K562 (cell line): ENCODE results near the gene CDC42EP2. TPM values are rescaled to one million over a fixed set of nuclear protein-coding genes. Genes with fewer than 3 reads are reported as not detected.

ENCODE experiments used
- ARID2 ChIP-seq: fragments of 450-650 bp; IDR thresholded peaks from 2 replicates; pipeline ENCODE4 v1.6.1; 2017; ENCODE audit warnings: antibody characterized with exemption, mild to moderate bottlenecking
- CEBPB ChIP-seq: fragments of 450-650 bp; IDR thresholded peaks from 2 replicates; pipeline ENCODE4 v1.6.1; 2016; ENCODE audit warnings: missing genetic modification characterization, missing compliant biosample characterization
- ETV5 ChIP-seq: sonication (generic); formaldehyde crosslinking; IDR thresholded peaks from 2 replicates; pipeline ENCODE4 v1.4.0; 2020; ENCODE audit warnings: low read depth, mild to moderate bottlenecking, missing genetic modification reagents
- FIP1L1 ChIP-seq: fragments of 200-400 bp; formaldehyde crosslinking; IDR thresholded peaks from 2 replicates; pipeline ENCODE4 v1.6.1; 2018; ENCODE audit warnings: mild to moderate bottlenecking, low read depth, low read length; ENCODE audit not compliant: poor library complexity, severe bottlenecking
- FOXM1 ChIP-seq, 2 experiments: fragments of 450-650 bp in 1 of 2; sonication (generic) in 1 of 2; formaldehyde crosslinking in 1 of 2; IDR thresholded peaks; 2 replicates each; pipeline versions ENCODE4 v1.6.1 to v1.9.0; 2017 to 2022; ENCODE audit warnings: low read depth in 2 of 2, mild to moderate bottlenecking in 2 of 2, missing genetic modification reagents in 1 of 2, moderate library complexity in 1 of 2
- HDAC6 ChIP-seq: IDR thresholded peaks from 2 replicates; pipeline ENCODE4 v1.6.1; 2012; ENCODE audit warnings: low read depth, mild to moderate bottlenecking, control low read depth, inconsistent platforms, low read length, moderate library complexity
- JUN ChIP-seq, 2 experiments: sonication (generic) in 1 of 2; formaldehyde crosslinking in 1 of 2; IDR thresholded peaks; 2 replicates each; pipeline versions ENCODE4 v1.6.1 to v1.8.0; 2012 to 2022; ENCODE audit warnings: borderline replicate concordance in 2 of 2, mild to moderate bottlenecking in 2 of 2, improper control_type of control experiment in 1 of 2, low read depth in 1 of 2, low read length in 1 of 2, missing genetic modification reagents in 1 of 2
- NEUROD1 ChIP-seq: fragments of 150-350 bp; IDR thresholded peaks from 2 replicates; pipeline ENCODE4 v1.6.1; 2014; ENCODE audit warnings: borderline replicate concordance, low read length, low read depth; ENCODE audit not compliant: partially characterized antibody
- PML ChIP-seq: IDR thresholded peaks from 2 replicates; pipeline ENCODE4 v1.6.1; 2012; ENCODE audit warnings: low read length, inconsistent platforms
- POLR3G ChIP-seq: IDR thresholded peaks from 2 replicates; pipeline ENCODE4 v1.6.1; 2011; ENCODE audit not compliant: insufficient read length, insufficient replicate concordance; ENCODE audit errors: extremely low read depth
- PTRF ChIP-seq: fragments of 450-650 bp; IDR thresholded peaks from 2 replicates; pipeline ENCODE4 v1.6.1; 2016; ENCODE audit warnings: mild to moderate bottlenecking, missing genetic modification characterization, missing compliant biosample characterization
- TRIM24 ChIP-seq, 2 experiments: fragments of 450-650 bp; IDR thresholded peaks; 2 replicates each; pipeline ENCODE4 v1.6.1; 2016
- ZNF184 ChIP-seq: sonication (generic); formaldehyde crosslinking; IDR thresholded peaks from 2 replicates; pipeline ENCODE4 v1.5.0; 2020; ENCODE audit warnings: missing genetic modification reagents
- ZNF253 ChIP-seq: fragments of 250-450 bp; sonication (Bioruptor Pico); conservative IDR thresholded peaks from 2 replicates; pipeline ENCODE4 v1.6.1; 2021; ENCODE audit warnings: mild to moderate bottlenecking
- ZNF436 ChIP-seq: fragments of 250-450, 450-650 bp; sonication (Bioruptor Pico); formaldehyde crosslinking; IDR thresholded peaks from 2 replicates; pipeline ENCODE4 v1.7.0; 2020; ENCODE audit warnings: mild to moderate bottlenecking
- ZNF668 ChIP-seq: fragments of 250-450 bp; sonication (Bioruptor Pico); IDR thresholded peaks from 2 replicates; pipeline ENCODE4 v1.8.0; 2022; ENCODE audit warnings: mild to moderate bottlenecking, inconsistent platforms
- polyA plus RNA-seq, 8 experiments: library from polyadenylated mRNA; depleted of rRNA in 4 of 8; stranded (reverse) in 5 of 8; unstranded in 3 of 8; fragments of >200 nt; fragmentation: Nextera tagmentation in 2 of 8; fragmentation: Illumina TruSeq in 1 of 8; extraction: Ambion mirVana in 2 of 8; extraction: Trizol in 1 of 8; gene quantifications; 2 replicates each; pipeline versions ENCODE4 v1.2.1 to v1.2.3, GENCODE V29; 2011 to 2014; ENCODE audit warnings: inconsistent platforms in 1 of 8, missing spikeins in 1 of 8
- total RNA-seq, 7 experiments: library from RNA; depleted of rRNA in 6 of 7; stranded (reverse); fragments of >200 nt in 6 of 7; fragmentation: Illumina TruSeq in 2 of 7; extraction: Trizol in 2 of 7; gene quantifications; 2 replicates each; pipeline versions ENCODE4 v1.2.1 to v1.2.3, GENCODE V29; 2011 to 2021; ENCODE audit warnings: low replicate concordance in 1 of 7
- TF ChIP-seq, protein P1 (sequence below): fragments of 450-650 bp; IDR thresholded peaks from 2 replicates; pipeline ENCODE4 v1.6.1; 2016; ENCODE audit warnings: missing biosample characterization, missing genetic modification characterization
- TF ChIP-seq, protein P2 (sequence below): fragments of 200-800 bp; sonication (Bioruptor generic); IDR thresholded peaks from 2 replicates; pipeline ENCODE4 v1.6.1; 2016; ENCODE audit warnings: missing genetic modification characterization, missing compliant biosample characterization
- TF ChIP-seq, protein P3 (sequence below): fragments of 250-450 bp; sonication (Bioruptor Pico); IDR thresholded peaks from 2 replicates; pipeline ENCODE4 v1.8.0; 2022; ENCODE audit warnings: inconsistent platforms
- TF ChIP-seq, protein P4 (sequence below): fragments of 450-650 bp; IDR thresholded peaks from one replicate; pipeline ENCODE4 v1.6.1; 2018; ENCODE audit warnings: mild to moderate bottlenecking, moderate library complexity; ENCODE audit not compliant: partially characterized antibody

CDC42EP2 gene
- total and polyA plus RNA-seq, 9 of the 15 experiments (the other 6 are each of a cell fraction or from before 2014, with no cell fraction given): 0.27 to 3.5 (median 0.83) TPM; not detected in 1

DNA sequence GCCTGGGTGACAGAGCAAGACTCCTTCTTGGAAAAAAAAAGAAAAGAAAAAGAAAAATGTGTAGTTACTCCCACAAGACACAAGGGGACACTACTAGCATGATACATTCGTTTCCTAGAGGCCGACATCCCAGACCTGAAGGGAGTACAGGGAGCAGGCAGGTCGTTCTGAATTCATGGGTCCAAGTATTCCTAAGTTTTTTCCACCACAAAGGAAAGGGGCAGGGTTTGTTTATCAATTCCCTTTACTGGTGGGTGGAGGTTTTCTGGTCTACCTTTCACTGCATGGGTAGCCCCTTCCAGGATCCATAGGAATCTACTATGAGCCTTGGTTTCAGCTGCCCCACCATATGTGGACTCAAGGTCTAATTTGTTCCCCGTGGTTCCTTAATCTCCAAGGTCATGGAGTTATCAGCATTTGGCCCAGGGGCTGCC lies 51.7 kb downstream of the CDC42EP2 start (continued):
- TF ChIP-seq, protein P1, sequence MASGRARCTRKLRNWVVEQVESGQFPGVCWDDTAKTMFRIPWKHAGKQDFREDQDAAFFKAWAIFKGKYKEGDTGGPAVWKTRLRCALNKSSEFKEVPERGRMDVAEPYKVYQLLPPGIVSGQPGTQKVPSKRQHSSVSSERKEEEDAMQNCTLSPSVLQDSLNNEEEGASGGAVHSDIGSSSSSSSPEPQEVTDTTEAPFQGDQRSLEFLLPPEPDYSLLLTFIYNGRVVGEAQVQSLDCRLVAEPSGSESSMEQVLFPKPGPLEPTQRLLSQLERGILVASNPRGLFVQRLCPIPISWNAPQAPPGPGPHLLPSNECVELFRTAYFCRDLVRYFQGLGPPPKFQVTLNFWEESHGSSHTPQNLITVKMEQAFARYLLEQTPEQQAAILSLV: no peak
- TF ChIP-seq ZNF184 (CRISPR knock-in tag) (no peak), ZNF668 (no peak), ETV5 (CRISPR knock-in tag) (no peak), FOXM1 (IDR thresholded peaks at IDR 0.05; ENCODE audit: low read depth) (no peak), FOXM1 (CRISPR knock-in tag; IDR thresholded peaks at IDR 0.05; ENCODE audit: low read depth) (no peak), ARID2 (peak; percentile 61; the same call in 1 of the 2 replicates), TRIM24 (IDR thresholded peaks at IDR 0.05) (no peak), PTRF (tag) (no peak), PML (no peak), POLR3G (no peak), FIP1L1 (no peak), ZNF436 (no peak), JUN (IDR thresholded peaks at IDR 0.05; ENCODE audit: borderline replicate concordance, low read depth, low read length) (peak; percentile 6; the same call in 1 of the 2 replicates), JUN (CRISPR knock-in tag; IDR thresholded peaks at IDR 0.05; ENCODE audit: borderline replicate concordance) (no peak), NEUROD1 (peak; percentile 12), ZNF253 (no peak), CEBPB (tag) (no peak), HDAC6 (no peak)
- TF ChIP-seq, protein P2, sequence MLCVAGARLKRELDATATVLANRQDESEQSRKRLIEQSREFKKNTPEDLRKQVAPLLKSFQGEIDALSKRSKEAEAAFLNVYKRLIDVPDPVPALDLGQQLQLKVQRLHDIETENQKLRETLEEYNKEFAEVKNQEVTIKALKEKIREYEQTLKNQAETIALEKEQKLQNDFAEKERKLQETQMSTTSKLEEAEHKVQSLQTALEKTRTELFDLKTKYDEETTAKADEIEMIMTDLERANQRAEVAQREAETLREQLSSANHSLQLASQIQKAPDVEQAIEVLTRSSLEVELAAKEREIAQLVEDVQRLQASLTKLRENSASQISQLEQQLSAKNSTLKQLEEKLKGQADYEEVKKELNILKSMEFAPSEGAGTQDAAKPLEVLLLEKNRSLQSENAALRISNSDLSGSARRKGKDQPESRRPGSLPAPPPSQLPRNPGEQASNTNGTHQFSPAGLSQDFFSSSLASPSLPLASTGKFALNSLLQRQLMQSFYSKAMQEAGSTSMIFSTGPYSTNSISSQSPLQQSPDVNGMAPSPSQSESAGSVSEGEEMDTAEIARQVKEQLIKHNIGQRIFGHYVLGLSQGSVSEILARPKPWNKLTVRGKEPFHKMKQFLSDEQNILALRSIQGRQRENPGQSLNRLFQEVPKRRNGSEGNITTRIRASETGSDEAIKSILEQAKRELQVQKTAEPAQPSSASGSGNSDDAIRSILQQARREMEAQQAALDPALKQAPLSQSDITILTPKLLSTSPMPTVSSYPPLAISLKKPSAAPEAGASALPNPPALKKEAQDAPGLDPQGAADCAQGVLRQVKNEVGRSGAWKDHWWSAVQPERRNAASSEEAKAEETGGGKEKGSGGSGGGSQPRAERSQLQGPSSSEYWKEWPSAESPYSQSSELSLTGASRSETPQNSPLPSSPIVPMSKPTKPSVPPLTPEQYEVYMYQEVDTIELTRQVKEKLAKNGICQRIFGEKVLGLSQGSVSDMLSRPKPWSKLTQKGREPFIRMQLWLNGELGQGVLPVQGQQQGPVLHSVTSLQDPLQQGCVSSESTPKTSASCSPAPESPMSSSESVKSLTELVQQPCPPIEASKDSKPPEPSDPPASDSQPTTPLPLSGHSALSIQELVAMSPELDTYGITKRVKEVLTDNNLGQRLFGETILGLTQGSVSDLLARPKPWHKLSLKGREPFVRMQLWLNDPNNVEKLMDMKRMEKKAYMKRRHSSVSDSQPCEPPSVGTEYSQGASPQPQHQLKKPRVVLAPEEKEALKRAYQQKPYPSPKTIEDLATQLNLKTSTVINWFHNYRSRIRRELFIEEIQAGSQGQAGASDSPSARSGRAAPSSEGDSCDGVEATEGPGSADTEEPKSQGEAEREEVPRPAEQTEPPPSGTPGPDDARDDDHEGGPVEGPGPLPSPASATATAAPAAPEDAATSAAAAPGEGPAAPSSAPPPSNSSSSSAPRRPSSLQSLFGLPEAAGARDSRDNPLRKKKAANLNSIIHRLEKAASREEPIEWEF: no peak
- TF ChIP-seq, protein P3, sequence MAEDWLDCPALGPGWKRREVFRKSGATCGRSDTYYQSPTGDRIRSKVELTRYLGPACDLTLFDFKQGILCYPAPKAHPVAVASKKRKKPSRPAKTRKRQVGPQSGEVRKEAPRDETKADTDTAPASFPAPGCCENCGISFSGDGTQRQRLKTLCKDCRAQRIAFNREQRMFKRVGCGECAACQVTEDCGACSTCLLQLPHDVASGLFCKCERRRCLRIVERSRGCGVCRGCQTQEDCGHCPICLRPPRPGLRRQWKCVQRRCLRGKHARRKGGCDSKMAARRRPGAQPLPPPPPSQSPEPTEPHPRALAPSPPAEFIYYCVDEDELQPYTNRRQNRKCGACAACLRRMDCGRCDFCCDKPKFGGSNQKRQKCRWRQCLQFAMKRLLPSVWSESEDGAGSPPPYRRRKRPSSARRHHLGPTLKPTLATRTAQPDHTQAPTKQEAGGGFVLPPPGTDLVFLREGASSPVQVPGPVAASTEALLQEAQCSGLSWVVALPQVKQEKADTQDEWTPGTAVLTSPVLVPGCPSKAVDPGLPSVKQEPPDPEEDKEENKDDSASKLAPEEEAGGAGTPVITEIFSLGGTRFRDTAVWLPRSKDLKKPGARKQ (CRISPR knock-in tag): no peak
- TF ChIP-seq, protein P4, sequence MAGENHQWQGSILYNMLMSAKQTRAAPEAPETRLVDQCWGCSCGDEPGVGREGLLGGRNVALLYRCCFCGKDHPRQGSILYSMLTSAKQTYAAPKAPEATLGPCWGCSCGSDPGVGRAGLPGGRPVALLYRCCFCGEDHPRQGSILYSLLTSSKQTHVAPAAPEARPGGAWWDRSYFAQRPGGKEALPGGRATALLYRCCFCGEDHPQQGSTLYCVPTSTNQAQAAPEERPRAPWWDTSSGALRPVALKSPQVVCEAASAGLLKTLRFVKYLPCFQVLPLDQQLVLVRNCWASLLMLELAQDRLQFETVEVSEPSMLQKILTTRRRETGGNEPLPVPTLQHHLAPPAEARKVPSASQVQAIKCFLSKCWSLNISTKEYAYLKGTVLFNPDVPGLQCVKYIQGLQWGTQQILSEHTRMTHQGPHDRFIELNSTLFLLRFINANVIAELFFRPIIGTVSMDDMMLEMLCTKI: no peak
